RPMI8226 (cell line): Measurements from ENCODE around the gene UBAP1.
"Not testable (repeated sequence)": the region's sequence is repeated elsewhere in the genome, so short reads cannot be mapped to it uniquely, and the experiment has no call there.

ENCODE experiments used
- DNase-seq: peaks from one replicate; pipeline ENCODE4 v3.0.0-alpha.2; 2015

UBAP1 gene

GRCh38 chr9:34179213-34180136 lies 632 bp downstream of the UBAP1 start:
- peak; percentile 12 for DNase-seq

DNA sequence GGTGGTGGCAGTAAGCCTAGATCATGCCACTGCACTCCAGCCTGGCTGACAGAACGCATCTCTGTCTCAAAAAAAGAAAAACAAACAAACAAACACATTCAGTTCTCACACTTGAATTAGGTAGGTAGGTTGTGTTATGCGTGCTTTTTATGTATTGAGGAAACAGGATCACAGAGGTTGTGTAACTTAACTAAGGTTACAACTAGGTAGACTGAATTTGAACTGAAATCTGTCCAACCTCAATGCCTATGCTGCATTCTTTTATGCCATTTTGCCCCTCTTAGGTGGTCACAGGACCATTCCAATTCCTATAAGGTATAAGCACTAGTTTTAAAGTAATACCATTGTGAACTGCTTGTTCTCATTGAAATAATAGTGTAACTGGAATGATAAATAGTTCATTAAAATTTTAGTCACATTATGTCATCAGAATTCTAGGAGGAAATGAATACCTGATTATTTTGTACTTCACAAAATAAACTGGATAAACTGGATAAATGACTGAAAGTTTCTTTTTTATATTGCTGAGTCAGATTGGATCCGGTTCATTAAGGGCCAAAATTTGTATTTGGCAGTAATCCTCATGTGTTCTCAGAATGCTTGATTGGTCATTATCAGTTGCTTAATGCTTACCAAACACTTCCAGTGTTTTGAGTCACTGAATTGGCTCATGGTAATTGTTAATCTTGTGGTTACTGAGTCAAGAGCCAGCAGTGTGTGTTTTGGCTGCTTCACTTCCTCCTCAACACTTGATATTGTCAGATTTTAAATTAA lies 7.1 kb downstream of the UBAP1 start:
- DNase-seq: peak; percentile 51

- DNase-seq: no peak
These were observed 9.0 kb downstream of the UBAP1 start for GRCh38 chr9:34187891-34188240.

DNA sequence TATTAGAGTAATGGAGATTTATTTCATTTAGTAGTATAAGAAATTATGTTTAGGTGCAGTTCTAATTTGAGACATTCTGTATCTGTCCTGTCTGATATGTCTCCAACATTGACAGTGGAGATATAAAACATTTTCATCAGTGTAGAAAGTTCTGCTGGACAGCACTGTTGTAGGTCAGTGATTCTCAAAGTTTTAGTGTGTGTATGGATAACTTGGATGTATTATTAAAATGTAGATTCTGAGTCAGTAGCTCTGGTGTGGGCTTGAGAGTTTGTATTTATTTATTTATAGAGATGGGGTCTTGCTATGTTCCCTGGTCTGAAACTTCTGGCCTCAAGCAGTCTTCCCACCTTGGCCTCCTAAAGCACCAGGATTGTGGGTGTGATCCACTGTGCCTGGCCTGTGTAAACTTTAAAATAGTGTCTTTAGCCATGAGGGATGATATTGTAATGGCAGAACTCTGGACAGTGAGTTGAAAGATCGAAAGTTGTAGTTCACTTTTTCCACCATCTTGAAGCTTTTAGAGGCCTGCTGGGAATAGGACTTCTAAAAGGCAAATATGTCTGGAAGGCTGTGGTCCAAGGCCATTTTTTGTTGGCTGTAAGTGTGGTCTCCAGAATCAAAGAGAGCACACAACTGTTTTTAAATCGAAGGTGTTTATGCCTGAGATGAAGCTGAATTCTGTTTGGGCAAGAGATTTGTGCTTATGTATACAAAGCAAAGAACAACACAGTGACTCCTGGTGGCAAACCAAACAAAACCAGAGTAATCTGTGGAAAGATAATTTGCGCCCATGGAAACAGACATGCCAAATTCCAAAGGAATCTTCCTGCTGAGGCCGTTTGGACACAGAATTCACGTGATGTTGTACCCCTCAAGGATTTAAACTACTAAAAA lies 12.4 kb downstream of the UBAP1 start:
- no peak for DNase-seq

DNA sequence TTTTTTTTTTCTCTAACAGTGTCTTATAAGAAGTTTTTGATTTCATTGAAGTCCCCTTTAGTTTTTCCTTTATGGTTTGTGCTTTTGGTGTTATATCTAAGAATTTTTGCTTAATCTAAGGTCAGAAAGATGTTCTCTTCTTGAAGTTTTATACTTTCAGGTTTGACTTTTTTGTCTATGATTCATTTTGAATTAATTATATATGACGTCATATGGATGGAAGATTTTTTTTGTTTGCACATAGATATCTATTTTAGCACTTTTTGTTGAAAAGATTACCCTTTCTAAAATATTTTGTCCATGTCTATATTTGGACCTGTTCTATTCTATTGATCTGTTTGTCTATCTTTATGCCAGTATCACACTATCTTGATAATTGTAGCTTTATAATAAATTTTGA lies 16.3 kb downstream of the UBAP1 start:
- no peak for DNase-seq

DNA sequence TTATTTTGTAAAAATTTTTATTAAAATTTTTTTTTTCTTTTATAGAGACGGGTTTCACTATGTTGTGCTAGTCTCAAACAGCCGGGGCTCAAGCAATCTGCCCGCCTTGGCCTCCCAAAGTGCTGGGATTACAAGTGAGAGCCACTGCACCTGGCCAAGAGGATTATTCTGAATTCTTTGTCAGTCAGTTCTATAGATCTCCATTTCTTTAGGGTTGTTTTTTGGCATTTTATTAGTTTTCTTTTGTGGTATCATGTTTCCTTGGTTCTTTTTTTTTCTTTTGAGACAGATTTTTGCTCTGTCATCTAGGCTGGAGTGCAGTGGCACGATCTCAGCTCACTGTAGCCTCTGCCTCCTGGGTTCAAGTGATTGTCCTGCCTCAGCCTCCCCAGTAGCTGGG lies 18.4 kb downstream of the UBAP1 start:
- DNase-seq: not testable (repeated sequence)

- DNase-seq: no peak
These were observed 19.2 kb downstream of the UBAP1 start for GRCh38 chr9:34197756-34198711.

GRCh38 chr9:34200092-34200491 lies 21.2 kb downstream of the UBAP1 start:
- no peak for DNase-seq

GRCh38 chr9:34203275-34203991 lies 24.6 kb downstream of the UBAP1 start:
- DNase-seq: no peak

DNA sequence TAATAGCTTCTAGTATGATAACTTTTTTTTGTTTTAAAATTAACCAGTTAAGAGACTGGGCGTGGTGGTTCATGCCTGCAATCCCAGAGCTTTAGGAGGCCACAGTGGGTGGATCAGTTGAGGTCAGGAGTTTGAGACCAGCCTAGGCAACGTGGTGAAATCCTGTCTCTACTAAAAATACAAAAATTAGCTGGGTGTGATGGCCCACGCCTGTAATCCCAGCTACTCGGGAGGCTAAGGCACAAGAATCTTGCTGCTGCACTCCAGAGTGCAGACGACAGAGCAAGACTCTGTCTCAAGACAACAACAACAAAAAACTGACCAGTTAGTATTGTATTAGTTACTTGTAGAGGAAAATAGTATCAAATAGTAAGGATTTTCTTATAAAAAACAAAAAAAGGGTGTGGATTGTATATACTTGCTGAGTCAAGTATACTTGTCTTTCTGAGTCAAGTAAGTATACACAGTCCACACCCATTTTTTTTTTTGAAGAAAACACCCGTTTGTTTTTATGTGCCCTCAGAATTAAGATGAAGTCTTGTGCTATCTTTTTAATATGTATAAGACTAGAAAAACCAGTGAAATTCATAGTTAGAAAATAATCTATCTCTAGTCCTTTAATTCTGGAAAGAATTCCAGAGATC lies 25.3 kb downstream of the UBAP1 start:
- DNase-seq: no peak

- no peak for DNase-seq
These were observed 26.3 kb downstream of the UBAP1 start for GRCh38 chr9:34205102-34205501.

- DNase-seq: no peak
These were observed 27.7 kb downstream of the UBAP1 start for GRCh38 chr9:34206561-34206960.

GRCh38 chr9:34211395-34211794 lies 32.6 kb downstream of the UBAP1 start:
- no peak for DNase-seq

GRCh38 chr9:34214354-34215000 lies 35.6 kb downstream of the UBAP1 start:
- DNase-seq: not testable (repeated sequence)

DNA sequence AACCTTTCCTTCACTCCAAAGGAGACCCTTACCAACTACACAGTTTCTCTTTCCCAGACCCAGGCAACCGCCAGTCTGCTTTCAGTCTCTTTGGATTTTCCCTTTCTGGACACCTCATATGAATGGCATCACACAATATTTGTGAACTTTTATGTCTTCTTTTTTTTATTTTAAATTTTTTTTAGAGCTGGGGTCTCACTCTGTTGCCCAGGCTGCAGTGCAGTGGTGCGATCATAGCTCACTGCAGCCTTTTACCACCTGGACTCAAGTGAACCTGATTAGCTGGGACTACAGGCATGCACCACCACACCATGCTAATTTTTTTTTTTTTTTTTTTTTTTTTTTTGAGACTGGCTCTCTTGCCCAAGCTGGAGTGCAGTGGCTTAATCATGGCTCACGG lies 37.5 kb downstream of the UBAP1 start:
- no peak for DNase-seq

DNA sequence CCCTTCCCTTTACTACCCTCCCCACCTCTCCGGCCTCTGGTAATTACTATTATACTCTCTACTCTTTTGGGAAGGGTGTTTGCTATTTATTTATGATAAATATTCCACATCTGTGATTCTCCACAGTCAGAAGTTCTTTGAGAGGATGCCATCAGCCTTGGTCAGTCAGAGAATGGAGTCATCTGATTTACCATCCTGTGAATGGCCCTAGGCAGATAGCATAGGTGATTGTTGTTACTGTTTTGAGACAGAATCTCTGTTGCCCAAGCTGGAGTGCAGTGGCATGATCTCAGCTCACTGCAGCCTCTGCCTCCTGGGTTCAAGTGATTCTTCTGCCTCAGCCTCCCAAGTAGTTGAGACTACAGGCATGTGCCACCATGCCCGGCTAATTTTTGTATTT lies 38.2 kb downstream of the UBAP1 start:
- not testable (repeated sequence) for DNase-seq

- no peak for DNase-seq
These were observed 39.6 kb downstream of the UBAP1 start for GRCh38 chr9:34218446-34218845.

DNA sequence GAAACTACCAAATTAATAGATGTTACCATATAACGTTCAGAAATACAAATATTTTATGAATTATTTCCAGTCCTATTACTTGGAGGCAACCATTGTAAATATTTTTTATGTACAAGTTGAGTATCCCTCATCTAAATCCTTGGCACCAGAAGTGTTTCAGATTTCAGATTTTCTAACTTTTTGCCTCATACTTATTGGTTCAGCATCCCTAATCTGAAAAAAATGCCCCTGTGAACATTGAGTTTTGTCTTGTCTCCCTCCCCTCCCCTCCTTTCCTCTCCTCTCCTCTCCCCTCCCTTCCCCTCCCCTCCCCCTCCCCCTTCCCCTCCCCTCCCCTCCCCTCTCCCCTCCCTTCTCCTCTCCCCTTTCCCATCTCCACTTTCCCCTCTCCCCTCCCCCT lies 40.6 kb downstream of the UBAP1 start:
- DNase-seq: no peak

GRCh38 chr9:34220218-34220617 lies 41.4 kb downstream of the UBAP1 start:
- DNase-seq: no peak

DNA sequence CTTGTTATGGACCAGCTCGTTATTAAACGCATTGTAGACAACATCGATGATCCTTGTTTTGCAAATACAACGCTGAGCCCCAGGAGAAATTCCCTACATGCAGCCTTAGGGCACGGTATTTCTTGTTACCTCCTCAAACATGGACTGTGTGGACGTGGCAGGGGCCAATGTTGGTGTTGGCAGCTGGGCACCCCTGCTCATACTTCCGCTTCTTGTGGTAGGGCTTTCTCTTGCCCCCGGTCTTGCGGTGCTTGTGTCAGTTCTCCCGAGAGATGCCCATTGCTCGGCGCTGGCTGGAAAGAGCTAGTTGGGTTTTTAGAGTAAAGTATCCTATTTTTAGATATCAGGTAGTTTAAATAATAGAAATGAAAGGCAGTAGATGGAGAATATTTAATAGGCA lies 45.5 kb downstream of the UBAP1 start:
- DNase-seq: no peak
